SK-N-SH (cell line): ENCODE measurements around the gene MARCHF11. TPM values are rescaled to one million over a fixed set of nuclear protein-coding genes. Genes with fewer than 3 reads are reported as not detected.

ENCODE experiments used
- CTCF ChIA-PET: fragments of 300-600, 350-600 bp; formaldehyde crosslinking; extraction: SDS; loops from one replicate; lab custom pipeline; 2021; lab: Yijun Ruan, JAX
- POLR2A ChIA-PET: fragments of 350-600 bp; sonication (Branson Sonifier 250); formaldehyde crosslinking; extraction: SDS; loops from one replicate; lab custom pipeline; 2020; ENCODE audit warnings: antibody characterized with exemption, inconsistent platforms; lab: Yijun Ruan, JAX
- DNase-seq: peaks from one replicate; pipeline ENCODE4 v3.0.0; 2012
- H2AFZ ChIP-seq: fragments of 200-600 bp; sonication (generic); 2 replicates; pipeline ENCODE4 v1.8.1; 2016; ENCODE audit warnings: antibody characterized with exemption, mild to moderate bottlenecking, low read depth
- H3F3A ChIP-seq: fragments of 200-600 bp; sonication (generic); replicated peaks from 2 replicates; pipeline ENCODE3; 2016; ENCODE audit warnings: antibody characterized with exemption, mild to moderate bottlenecking; ENCODE audit not compliant: insufficient read depth
- H3K27ac ChIP-seq, 2 experiments: fragments of 200-500 bp in 1 of 2; fragments of 200-600 bp in 1 of 2; sonication (Bioruptor generic) in 1 of 2; sonication (generic), shearing (Covaris generic) in 1 of 2; 2 replicates each; pipeline versions ENCODE4 v1.5.1 to v1.6.1; 2014 to 2016; ENCODE audit warnings: low read depth in 2 of 2, inconsistent platforms in 1 of 2, low read length in 1 of 2, mild to moderate bottlenecking in 1 of 2, mixed read lengths in 1 of 2
- H3K27me3 ChIP-seq: fragments of 200-600 bp; sonication (generic), shearing (Covaris generic); 2 replicates; pipeline ENCODE4 v1.6.1; 2016; ENCODE audit warnings: mixed run types; ENCODE audit not compliant: insufficient read depth
- H3K36me3 ChIP-seq, 2 experiments: fragments of 200-500 bp in 1 of 2; fragments of 200-600 bp in 1 of 2; sonication (Bioruptor generic) in 1 of 2; sonication (generic) in 1 of 2; replicated peaks in 1 of 2; 2 replicates each; pipeline versions ENCODE3 to v1.5.1; 2014 to 2016; ENCODE audit warnings: low read length in 1 of 2, mild to moderate bottlenecking in 1 of 2; ENCODE audit not compliant: insufficient read depth in 2 of 2, control insufficient read depth in 1 of 2
- H3K4me1 ChIP-seq, 2 experiments: fragments of 200-500 bp in 1 of 2; fragments of 200-600 bp in 1 of 2; sonication (Bioruptor generic) in 1 of 2; sonication (generic), shearing (Covaris generic) in 1 of 2; 2 replicates each; pipeline versions ENCODE4 v1.5.1 to v1.6.1; 2014 to 2016; ENCODE audit warnings: low read depth in 1 of 2, low read length in 1 of 2, mixed run types in 1 of 2; ENCODE audit not compliant: insufficient read depth in 2 of 2, control insufficient read depth in 1 of 2
- H3K4me2 ChIP-seq: fragments of 200-600 bp; sonication (generic), shearing (Covaris generic); 2 replicates; pipeline ENCODE4 v1.6.1; 2017; ENCODE audit warnings: mixed run types
- H3K4me3 ChIP-seq, 2 experiments: fragments of 200-500 bp in 1 of 2; fragments of 200-600 bp in 1 of 2; sonication (Bioruptor generic) in 1 of 2; sonication (generic), shearing (Covaris generic) in 1 of 2; 2 replicates each; pipeline versions ENCODE4 v1.5.1 to v1.8.1; 2014 to 2016; ENCODE audit warnings: low read depth in 2 of 2, inconsistent platforms in 1 of 2, low read length in 1 of 2, mild to moderate bottlenecking in 1 of 2, mixed read lengths in 1 of 2, moderate library complexity in 1 of 2
- H3K79me2 ChIP-seq: fragments of 200-600 bp; sonication (generic); 2 replicates; pipeline ENCODE4 v1.8.1; 2017; ENCODE audit warnings: mild to moderate bottlenecking; ENCODE audit not compliant: insufficient read depth
- H3K9ac ChIP-seq: fragments of 200-600 bp; sonication (generic); 2 replicates; pipeline ENCODE4 v1.6.1; 2017; ENCODE audit warnings: mixed run types
- H3K9me2 ChIP-seq: fragments of 200-600 bp; sonication (generic); 2 replicates; pipeline ENCODE4 v1.6.1; 2017; ENCODE audit warnings: mixed run types
- H3K9me3 ChIP-seq: fragments of 200-600 bp; sonication (generic); 2 replicates; pipeline ENCODE4 v1.6.1; 2017; ENCODE audit warnings: mixed run types, mild to moderate bottlenecking, moderate library complexity
- H4K20me1 ChIP-seq: fragments of 200-600 bp; sonication (generic); 2 replicates; pipeline ENCODE4 v1.6.1; 2017; ENCODE audit warnings: mild to moderate bottlenecking, mixed run types; ENCODE audit not compliant: insufficient read depth
- GABPA ChIP-seq: IDR thresholded peaks from 2 replicates; pipeline ENCODE4 v1.4.0; 2012; ENCODE audit warnings: low read depth, mild to moderate bottlenecking
- MAX ChIP-seq: IDR thresholded peaks from 2 replicates; pipeline ENCODE4 v1.4.0; 2012; ENCODE audit warnings: low read depth
- MXI1 ChIP-seq: IDR thresholded peaks from 2 replicates; pipeline ENCODE4 v1.6.1; 2012; ENCODE audit warnings: mild to moderate bottlenecking, low read depth, low read length, improper control_type of control experiment
- PBX3 ChIP-seq: IDR thresholded peaks from 2 replicates; pipeline ENCODE4; 2012
- SIN3A ChIP-seq: IDR thresholded peaks from 2 replicates; pipeline ENCODE4 v1.6.1; 2012; ENCODE audit warnings: low read depth, mild to moderate bottlenecking, low read length, moderate library complexity, borderline replicate concordance
- YY1 ChIP-seq: IDR thresholded peaks from 2 replicates; pipeline ENCODE4 v1.4.0; 2012; ENCODE audit warnings: low read depth, mild to moderate bottlenecking
- WGBS: methylation state at CpG from one replicate; pipeline ENCODE4 v1.1.6; 2017; ENCODE audit warnings: low lambda C conversion rate; 5-methylcytosine and 5-hydroxymethylcytosine counted together
- polyA plus RNA-seq, 3 experiments: library from polyadenylated mRNA; depleted of rRNA; stranded (reverse); fragments of >200 nt; gene quantifications; 2 replicates each; pipeline ENCODE4 v1.2.3, GENCODE V29; 2012
- TF ChIP-seq, protein P1 (sequence below): IDR thresholded peaks from 2 replicates; pipeline ENCODE4 v1.4.0; 2012; ENCODE audit warnings: low read depth, borderline replicate concordance
- TF ChIP-seq, protein P2 (sequence below): fragments of 150-350 bp; IDR thresholded peaks from 2 replicates; pipeline ENCODE4 v1.6.1; 2017; ENCODE audit warnings: antibody characterized with exemption, low read length, low read depth, borderline replicate concordance
- TF ChIP-seq, protein P3 (sequence below): fragments of 150-350 bp; IDR thresholded peaks from 2 replicates; pipeline ENCODE4 v1.6.1; 2016; ENCODE audit warnings: mild to moderate bottlenecking, low read depth, low read length

The MARCHF11 gene
- polyA plus RNA-seq, 1 of the 3 experiments (the other 2 are of a cell fraction) = 1.7 TPM

DNA sequence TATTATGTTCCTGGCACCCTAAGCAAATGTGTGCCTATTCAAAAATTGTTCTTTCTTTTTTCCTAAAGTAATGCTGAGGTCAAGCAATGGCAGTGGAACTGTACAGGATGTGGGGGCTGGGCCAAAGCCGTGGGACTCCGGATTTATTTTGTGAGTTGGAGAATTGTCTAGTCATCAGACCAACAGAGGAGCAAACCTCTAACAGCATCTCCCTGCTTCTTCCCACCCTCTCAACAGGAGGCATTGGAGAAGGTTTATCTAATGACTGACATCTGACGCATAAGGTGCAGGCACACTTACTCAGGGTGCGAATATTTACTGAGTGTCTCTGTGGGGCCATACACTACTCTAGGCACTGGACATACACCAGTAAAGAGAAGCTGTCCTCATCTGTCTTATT is 38.6 kb downstream of the MARCHF11 start:
- TF ChIP-seq PBX3 (no peak), YY1 (no peak), MAX (no peak), SIN3A (no peak)
- TF ChIP-seq, protein P1, sequence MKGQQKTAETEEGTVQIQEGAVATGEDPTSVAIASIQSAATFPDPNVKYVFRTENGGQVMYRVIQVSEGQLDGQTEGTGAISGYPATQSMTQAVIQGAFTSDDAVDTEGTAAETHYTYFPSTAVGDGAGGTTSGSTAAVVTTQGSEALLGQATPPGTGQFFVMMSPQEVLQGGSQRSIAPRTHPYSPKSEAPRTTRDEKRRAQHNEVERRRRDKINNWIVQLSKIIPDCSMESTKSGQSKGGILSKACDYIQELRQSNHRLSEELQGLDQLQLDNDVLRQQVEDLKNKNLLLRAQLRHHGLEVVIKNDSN = no peak
- Histone ChIP-seq H3K9me3 (no peaks in the 10 kb centered on the region), H3K9ac (no peak overlapping the region), H3K4me2 (no peak overlapping the region), H2AFZ (no peak overlapping the region), H3K79me2 (no peaks in the 10 kb centered on the region), H3F3A (no peaks in the 10 kb centered on the region), H3K9me2 (no peaks in the 10 kb centered on the region), H3K27me3 (no peaks in the 10 kb centered on the region), H3K4me3 (no peak overlapping the region), H3K36me3 (no peaks in the 10 kb centered on the region), H3K4me1 (peaks cover 0 to 20% of the 10 kb centered on the region in 2 experiments; a peak in 2 of 4 replicates), H4K20me1 (no peaks in the 10 kb centered on the region), H3K27ac (no peak overlapping the region; a peak in 1 of 4 replicates)
- WGBS = 77% methylated on average over 4 of the region's 4 CpGs
- DNase-seq = no peak
- CTCF ChIA-PET = interaction anchor here (1.4 kb wide), 1 partner anchor 10 kb away, joined by 4 read pairs; no protein-coding TSS in a partner anchor
- POLR2A ChIA-PET = no interaction called here

- H3K9ac ChIP-seq = no peak overlapping the region
- no peaks in the 10 kb centered on the region for H3K79me2 ChIP-seq
- no peaks in the 10 kb centered on the region for H3K27me3 ChIP-seq
- peaks cover 0 to 20% of the 10 kb centered on the region in 2 experiments; a peak in 2 of 4 replicates for H3K4me1 ChIP-seq
- H3F3A ChIP-seq = no peaks in the 10 kb centered on the region
- POLR2A ChIA-PET = no interaction called here
- CTCF ChIA-PET = interaction anchor here (1.4 kb wide), 1 partner anchor 10 kb away, joined by 4 read pairs; no protein-coding TSS in a partner anchor
- no peaks in the 10 kb centered on the region for H3K9me2 ChIP-seq
- no peak overlapping the region for H3K4me2 ChIP-seq
- no peaks in the 10 kb centered on the region for H3K9me3 ChIP-seq
- H2AFZ ChIP-seq = no peak overlapping the region
- H4K20me1 ChIP-seq = no peaks in the 10 kb centered on the region
- H3K36me3 ChIP-seq = no peaks in the 10 kb centered on the region
- no peak for DNase-seq
- WGBS = 34% methylated on average over 3 of the region's 3 CpGs
- TF ChIP-seq, protein P2, sequence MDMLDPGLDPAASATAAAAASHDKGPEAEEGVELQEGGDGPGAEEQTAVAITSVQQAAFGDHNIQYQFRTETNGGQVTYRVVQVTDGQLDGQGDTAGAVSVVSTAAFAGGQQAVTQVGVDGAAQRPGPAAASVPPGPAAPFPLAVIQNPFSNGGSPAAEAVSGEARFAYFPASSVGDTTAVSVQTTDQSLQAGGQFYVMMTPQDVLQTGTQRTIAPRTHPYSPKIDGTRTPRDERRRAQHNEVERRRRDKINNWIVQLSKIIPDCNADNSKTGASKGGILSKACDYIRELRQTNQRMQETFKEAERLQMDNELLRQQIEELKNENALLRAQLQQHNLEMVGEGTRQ = no peak
- TF ChIP-seq MXI1 (no peak), GABPA (no peak)
- TF ChIP-seq, protein P3, sequence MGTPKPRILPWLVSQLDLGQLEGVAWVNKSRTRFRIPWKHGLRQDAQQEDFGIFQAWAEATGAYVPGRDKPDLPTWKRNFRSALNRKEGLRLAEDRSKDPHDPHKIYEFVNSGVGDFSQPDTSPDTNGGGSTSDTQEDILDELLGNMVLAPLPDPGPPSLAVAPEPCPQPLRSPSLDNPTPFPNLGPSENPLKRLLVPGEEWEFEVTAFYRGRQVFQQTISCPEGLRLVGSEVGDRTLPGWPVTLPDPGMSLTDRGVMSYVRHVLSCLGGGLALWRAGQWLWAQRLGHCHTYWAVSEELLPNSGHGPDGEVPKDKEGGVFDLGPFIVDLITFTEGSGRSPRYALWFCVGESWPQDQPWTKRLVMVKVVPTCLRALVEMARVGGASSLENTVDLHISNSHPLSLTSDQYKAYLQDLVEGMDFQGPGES = no peak
- H3K27ac ChIP-seq = no peak overlapping the region
- no peak overlapping the region for H3K4me3 ChIP-seq
These were observed 39.2 kb downstream of the MARCHF11 start for GRCh38 chr5:16140417-16140816.
